HepG2 (cell line): Measurements from ENCODE around the gene NEURL4. TPM values are rescaled to one million over a fixed set of nuclear protein-coding genes. Genes with fewer than 3 reads are reported as not detected.

ENCODE experiments used
- ARNT2 ChIP-seq: sonication (generic); formaldehyde crosslinking; IDR thresholded peaks from 2 replicates; pipeline ENCODE4 v1.8.0; 2022; ENCODE audit warnings: mild to moderate bottlenecking, low read depth, missing genetic modification reagents, moderate library complexity
- BHLHE40 ChIP-seq: IDR thresholded peaks from 2 replicates; pipeline ENCODE4 v1.6.1; 2011; ENCODE audit warnings: low read length, improper control_type of control experiment
- KMT2A ChIP-seq: sonication (generic); formaldehyde crosslinking; IDR thresholded peaks from 2 replicates; pipeline ENCODE4 v1.4.0; 2020; ENCODE audit warnings: missing genetic modification reagents
- RAD21 ChIP-seq: fragments of 450-650 bp; formaldehyde crosslinking; IDR thresholded peaks from 2 replicates; pipeline ENCODE4 v1.5.0; 2020; ENCODE audit warnings: mild to moderate bottlenecking
- RELA ChIP-seq: sonication (generic); formaldehyde crosslinking; IDR thresholded peaks from 2 replicates; pipeline ENCODE4 v1.4.0; 2020; ENCODE audit warnings: missing genetic modification reagents
- SRSF4 ChIP-seq: fragments of 200-400 bp; formaldehyde crosslinking; IDR thresholded peaks from one replicate; pipeline ENCODE4 v1.6.1; 2018; ENCODE audit warnings: mild to moderate bottlenecking, low read depth, low read length, moderate library complexity; ENCODE audit not compliant: poor library complexity, severe bottlenecking
- STAT5B ChIP-seq: sonication (generic); formaldehyde crosslinking; IDR thresholded peaks from 2 replicates; pipeline ENCODE4 v1.4.0; 2020; ENCODE audit warnings: missing genetic modification reagents
- ZNF282 ChIP-seq: fragments of 450-650 bp; IDR thresholded peaks from 2 replicates; pipeline ENCODE4 v1.6.1; 2018; ENCODE audit not compliant: partially characterized antibody
- ZNF382 ChIP-seq: sonication (generic); formaldehyde crosslinking; IDR thresholded peaks from 2 replicates; pipeline ENCODE4 v1.5.0; 2020; ENCODE audit warnings: missing genetic modification reagents, mild to moderate bottlenecking, borderline replicate concordance
- ZNF7 ChIP-seq: IDR thresholded peaks from 2 replicates; pipeline ENCODE4 v1.6.1; 2016; ENCODE audit warnings: missing biosample characterization, missing genetic modification reagents
- polyA plus RNA-seq, 8 experiments: library from polyadenylated mRNA; depleted of rRNA in 3 of 8; stranded (reverse) in 7 of 8; unstranded in 1 of 8; fragments of >200 nt; fragmentation: Illumina TruSeq in 4 of 8; extraction: Trizol in 4 of 8; gene quantifications; 2 replicates each; pipeline versions ENCODE4 v1.2.1 to v1.2.3, GENCODE V29; 2011 to 2016; ENCODE audit warnings: low read depth in 4 of 8, missing spikeins in 1 of 8, mixed read lengths in 1 of 8; ENCODE audit not compliant: insufficient read depth in 1 of 8
- total RNA-seq, 5 experiments: library from RNA; depleted of rRNA; stranded (reverse); fragments of >200 nt; fragmentation: Illumina TruSeq; extraction: Trizol; gene quantifications; 2 replicates each; pipeline ENCODE4 v1.2.3, GENCODE V29; 2016; ENCODE audit warnings: low read depth in 1 of 5
- TF ChIP-seq, protein P1 (sequence below): sonication (generic); formaldehyde crosslinking; IDR thresholded peaks from 2 replicates; pipeline ENCODE4 v1.5.1; 2020; ENCODE audit warnings: mild to moderate bottlenecking, missing genetic modification reagents, borderline replicate concordance
- TF ChIP-seq, protein P2 (sequence below): IDR thresholded peaks from 2 replicates; pipeline ENCODE4 v1.4.0; 2020; ENCODE audit warnings: mild to moderate bottlenecking, missing genetic modification reagents
- TF ChIP-seq, protein P3 (sequence below): sonication (generic); formaldehyde crosslinking; IDR thresholded peaks from 2 replicates; pipeline ENCODE4 v1.5.0; 2020; ENCODE audit warnings: mild to moderate bottlenecking, missing genetic modification reagents, borderline replicate concordance

NEURL4 gene
- total and polyA plus RNA-seq, 2 of the 13 experiments (the other 11 are each of a cell fraction or from before 2014, with no cell fraction given), result 14.8 to 15.7 TPM

DNA sequence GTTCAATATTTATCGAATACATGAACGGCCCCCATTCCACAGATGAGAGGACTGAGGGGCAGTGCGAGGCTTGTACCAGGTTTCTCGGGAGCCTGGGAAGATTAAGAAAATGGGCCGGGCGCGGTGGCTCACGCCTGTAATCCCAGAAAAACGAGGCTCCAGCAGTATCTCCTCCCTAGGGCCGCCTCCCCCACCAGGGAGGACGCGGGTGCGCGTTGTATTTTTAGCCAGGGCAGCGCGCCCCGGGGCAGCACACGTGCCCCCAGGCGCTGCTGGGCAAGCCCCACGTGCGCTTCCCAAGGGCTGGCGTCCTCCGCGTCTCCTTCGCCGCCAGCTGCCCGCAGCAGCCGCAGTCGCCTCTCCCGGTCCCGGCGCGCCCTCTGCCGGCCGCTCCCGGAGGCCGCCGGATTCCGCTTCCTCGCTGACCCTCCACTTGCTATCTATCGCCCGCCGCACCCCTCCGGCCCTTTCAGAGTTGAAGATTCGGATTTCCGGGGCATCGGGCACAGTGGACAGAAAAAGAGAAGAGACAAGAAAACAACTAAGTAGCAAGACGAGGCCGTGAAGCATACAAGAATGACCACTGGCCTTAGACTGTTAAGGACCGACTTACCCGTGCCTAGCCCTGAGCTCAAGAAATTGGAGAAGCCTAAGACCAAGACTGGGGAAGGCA, 32.8 kb downstream of the NEURL4 start (continued):
- TF ChIP-seq, protein P1, sequence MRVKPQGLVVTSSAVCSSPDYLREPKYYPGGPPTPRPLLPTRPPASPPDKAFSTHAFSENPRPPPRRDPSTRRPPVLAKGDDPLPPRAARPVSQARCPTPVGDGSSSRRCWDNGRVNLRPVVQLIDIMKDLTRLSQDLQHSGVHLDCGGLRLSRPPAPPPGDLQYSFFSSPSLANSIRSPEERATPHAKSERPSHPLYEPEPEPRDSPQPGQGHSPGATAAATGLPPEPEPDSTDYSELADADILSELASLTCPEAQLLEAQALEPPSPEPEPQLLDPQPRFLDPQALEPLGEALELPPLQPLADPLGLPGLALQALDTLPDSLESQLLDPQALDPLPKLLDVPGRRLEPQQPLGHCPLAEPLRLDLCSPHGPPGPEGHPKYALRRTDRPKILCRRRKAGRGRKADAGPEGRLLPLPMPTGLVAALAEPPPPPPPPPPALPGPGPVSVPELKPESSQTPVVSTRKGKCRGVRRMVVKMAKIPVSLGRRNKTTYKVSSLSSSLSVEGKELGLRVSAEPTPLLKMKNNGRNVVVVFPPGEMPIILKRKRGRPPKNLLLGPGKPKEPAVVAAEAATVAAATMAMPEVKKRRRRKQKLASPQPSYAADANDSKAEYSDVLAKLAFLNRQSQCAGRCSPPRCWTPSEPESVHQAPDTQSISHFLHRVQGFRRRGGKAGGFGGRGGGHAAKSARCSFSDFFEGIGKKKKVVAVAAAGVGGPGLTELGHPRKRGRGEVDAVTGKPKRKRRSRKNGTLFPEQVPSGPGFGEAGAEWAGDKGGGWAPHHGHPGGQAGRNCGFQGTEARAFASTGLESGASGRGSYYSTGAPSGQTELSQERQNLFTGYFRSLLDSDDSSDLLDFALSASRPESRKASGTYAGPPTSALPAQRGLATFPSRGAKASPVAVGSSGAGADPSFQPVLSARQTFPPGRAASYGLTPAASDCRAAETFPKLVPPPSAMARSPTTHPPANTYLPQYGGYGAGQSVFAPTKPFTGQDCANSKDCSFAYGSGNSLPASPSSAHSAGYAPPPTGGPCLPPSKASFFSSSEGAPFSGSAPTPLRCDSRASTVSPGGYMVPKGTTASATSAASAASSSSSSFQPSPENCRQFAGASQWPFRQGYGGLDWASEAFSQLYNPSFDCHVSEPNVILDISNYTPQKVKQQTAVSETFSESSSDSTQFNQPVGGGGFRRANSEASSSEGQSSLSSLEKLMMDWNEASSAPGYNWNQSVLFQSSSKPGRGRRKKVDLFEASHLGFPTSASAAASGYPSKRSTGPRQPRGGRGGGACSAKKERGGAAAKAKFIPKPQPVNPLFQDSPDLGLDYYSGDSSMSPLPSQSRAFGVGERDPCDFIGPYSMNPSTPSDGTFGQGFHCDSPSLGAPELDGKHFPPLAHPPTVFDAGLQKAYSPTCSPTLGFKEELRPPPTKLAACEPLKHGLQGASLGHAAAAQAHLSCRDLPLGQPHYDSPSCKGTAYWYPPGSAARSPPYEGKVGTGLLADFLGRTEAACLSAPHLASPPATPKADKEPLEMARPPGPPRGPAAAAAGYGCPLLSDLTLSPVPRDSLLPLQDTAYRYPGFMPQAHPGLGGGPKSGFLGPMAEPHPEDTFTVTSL, result no peak
- TF ChIP-seq RELA (CRISPR knock-in tag) (no peak), ARNT2 (CRISPR knock-in tag) (0 out of 2 replicates have a peak, but pooled peaks have one; percentile 33), BHLHE40 (peak; percentile 86), SRSF4 (no peak), STAT5B (CRISPR knock-in tag) (no peak), ZNF382 (CRISPR knock-in tag) (no peak), ZNF282 (no peak), RAD21 (peak; percentile 99), ZNF7 (no peak), KMT2A (CRISPR knock-in tag) (peak; percentile 67)
- TF ChIP-seq, protein P2, sequence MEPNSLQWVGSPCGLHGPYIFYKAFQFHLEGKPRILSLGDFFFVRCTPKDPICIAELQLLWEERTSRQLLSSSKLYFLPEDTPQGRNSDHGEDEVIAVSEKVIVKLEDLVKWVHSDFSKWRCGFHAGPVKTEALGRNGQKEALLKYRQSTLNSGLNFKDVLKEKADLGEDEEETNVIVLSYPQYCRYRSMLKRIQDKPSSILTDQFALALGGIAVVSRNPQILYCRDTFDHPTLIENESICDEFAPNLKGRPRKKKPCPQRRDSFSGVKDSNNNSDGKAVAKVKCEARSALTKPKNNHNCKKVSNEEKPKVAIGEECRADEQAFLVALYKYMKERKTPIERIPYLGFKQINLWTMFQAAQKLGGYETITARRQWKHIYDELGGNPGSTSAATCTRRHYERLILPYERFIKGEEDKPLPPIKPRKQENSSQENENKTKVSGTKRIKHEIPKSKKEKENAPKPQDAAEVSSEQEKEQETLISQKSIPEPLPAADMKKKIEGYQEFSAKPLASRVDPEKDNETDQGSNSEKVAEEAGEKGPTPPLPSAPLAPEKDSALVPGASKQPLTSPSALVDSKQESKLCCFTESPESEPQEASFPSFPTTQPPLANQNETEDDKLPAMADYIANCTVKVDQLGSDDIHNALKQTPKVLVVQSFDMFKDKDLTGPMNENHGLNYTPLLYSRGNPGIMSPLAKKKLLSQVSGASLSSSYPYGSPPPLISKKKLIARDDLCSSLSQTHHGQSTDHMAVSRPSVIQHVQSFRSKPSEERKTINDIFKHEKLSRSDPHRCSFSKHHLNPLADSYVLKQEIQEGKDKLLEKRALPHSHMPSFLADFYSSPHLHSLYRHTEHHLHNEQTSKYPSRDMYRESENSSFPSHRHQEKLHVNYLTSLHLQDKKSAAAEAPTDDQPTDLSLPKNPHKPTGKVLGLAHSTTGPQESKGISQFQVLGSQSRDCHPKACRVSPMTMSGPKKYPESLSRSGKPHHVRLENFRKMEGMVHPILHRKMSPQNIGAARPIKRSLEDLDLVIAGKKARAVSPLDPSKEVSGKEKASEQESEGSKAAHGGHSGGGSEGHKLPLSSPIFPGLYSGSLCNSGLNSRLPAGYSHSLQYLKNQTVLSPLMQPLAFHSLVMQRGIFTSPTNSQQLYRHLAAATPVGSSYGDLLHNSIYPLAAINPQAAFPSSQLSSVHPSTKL, result peak; percentile 44; the same call in 1 of the 2 replicates
- TF ChIP-seq, protein P3, sequence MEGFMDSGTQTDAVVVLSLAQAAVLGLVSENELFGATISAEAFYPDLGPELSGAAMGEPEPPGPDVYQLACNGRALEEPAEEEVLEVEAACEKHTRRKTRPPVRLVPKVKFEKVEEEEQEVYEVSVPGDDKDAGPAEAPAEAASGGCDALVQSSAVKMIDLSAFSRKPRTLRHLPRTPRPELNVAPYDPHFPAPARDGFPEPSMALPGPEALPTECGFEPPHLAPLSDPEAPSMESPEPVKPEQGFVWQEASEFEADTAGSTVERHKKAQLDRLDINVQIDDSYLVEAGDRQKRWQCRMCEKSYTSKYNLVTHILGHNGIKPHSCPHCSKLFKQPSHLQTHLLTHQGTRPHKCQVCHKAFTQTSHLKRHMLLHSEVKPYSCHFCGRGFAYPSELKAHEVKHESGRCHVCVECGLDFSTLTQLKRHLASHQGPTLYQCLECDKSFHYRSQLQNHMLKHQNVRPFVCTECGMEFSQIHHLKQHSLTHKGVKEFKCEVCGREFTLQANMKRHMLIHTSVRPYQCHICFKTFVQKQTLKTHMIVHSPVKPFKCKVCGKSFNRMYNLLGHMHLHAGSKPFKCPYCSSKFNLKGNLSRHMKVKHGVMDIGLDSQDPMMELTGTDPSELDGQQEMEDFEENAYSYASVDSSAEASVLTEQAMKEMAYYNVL (CRISPR knock-in tag), result peak; percentile 24; the same call in 1 of the 2 replicates
